H1 (cell line): ENCODE results near the gene POLA1. TPM values are rescaled to one million over a fixed set of nuclear protein-coding genes. Genes with fewer than 3 reads are reported as not detected.

ENCODE experiments used
- CTCF ChIA-PET: fragments of 300-600 bp; sonication (Branson Sonifier 250); formaldehyde crosslinking; loops from one replicate; lab custom pipeline; 2021; ENCODE audit not compliant: partially characterized antibody; lab: Charles Lee
- POLR2A ChIA-PET: fragments of 300-600 bp; sonication (Branson Sonifier 250); formaldehyde crosslinking; loops from one replicate; lab custom pipeline; 2021; ENCODE audit warnings: inconsistent platforms; ENCODE audit not compliant: partially characterized antibody; lab: Charles Lee
- DNase-seq, 2 experiments: peaks; one replicate each; pipeline versions ENCODE4 v3.0.0 to v3.0.0-alpha.2; 2010 to 2022; ENCODE audit warnings: low spot score in 2 of 2, low read depth in 1 of 2, mixed read lengths in 1 of 2
- FAIRE-seq: peaks from 2 replicates; lab custom pipeline; 2011; peaks lifted over from hg19 to GRCh38; lab: Jason Lieb, UNC
- H2AFZ ChIP-seq: 2 replicates; pipeline ENCODE4 v1.8.1; 2012; ENCODE audit warnings: low read length, inconsistent platforms
- H2AK5ac ChIP-seq: 2 replicates; pipeline ENCODE4 v1.6.1; 2013; ENCODE audit warnings: low read depth, low read length
- H2BK120ac ChIP-seq: replicated peaks from 2 replicates; pipeline ENCODE3; 2013; ENCODE audit warnings: low read depth, low read length, inconsistent platforms
- H2BK12ac ChIP-seq: 2 replicates; pipeline ENCODE4 v1.6.1; 2013; ENCODE audit warnings: low read depth, low read length
- H2BK15ac ChIP-seq: 2 replicates; pipeline ENCODE4 v1.6.1; 2013; ENCODE audit warnings: low read length
- H2BK20ac ChIP-seq: 2 replicates; pipeline ENCODE4 v1.6.1; 2013; ENCODE audit warnings: low read length
- H2BK5ac ChIP-seq: 2 replicates; pipeline ENCODE4 v1.6.1; 2013; ENCODE audit warnings: low read depth, low read length
- H3K14ac ChIP-seq: 2 replicates; pipeline ENCODE4 v1.6.1; 2013; ENCODE audit warnings: inconsistent platforms; ENCODE audit not compliant: insufficient read length
- H3K18ac ChIP-seq: 2 replicates; pipeline ENCODE4 v1.6.1; 2013; ENCODE audit warnings: low read length; ENCODE audit errors: extremely low read depth
- H3K23ac ChIP-seq: 2 replicates; pipeline ENCODE4 v1.6.1; 2013; ENCODE audit warnings: inconsistent platforms; ENCODE audit not compliant: insufficient read length
- H3K23me2 ChIP-seq: 2 replicates; pipeline ENCODE4 v1.6.1; 2013; ENCODE audit warnings: low read depth, low read length
- H3K27ac ChIP-seq: 2 replicates; pipeline ENCODE4 v1.6.1; 2011; ENCODE audit warnings: low read depth, low read length, inconsistent platforms
- H3K27me3 ChIP-seq, 4 experiments: replicated peaks in 1 of 4; 1 replicate in 1 of 4; 2 replicates in 3 of 4; pipeline versions ENCODE4 v1.6.1 to v1.8.1; 2011 to 2013; ENCODE audit warnings: low read length in 3 of 4, mild to moderate bottlenecking in 3 of 4, inconsistent platforms in 2 of 4, mixed read lengths in 2 of 4, moderate library complexity in 1 of 4; ENCODE audit not compliant: control insufficient read depth in 3 of 4, insufficient read depth in 3 of 4; ENCODE audit errors: extremely low read depth in 1 of 4
- H3K36me3 ChIP-seq, 4 experiments: 2 replicates each; pipeline versions ENCODE4 v1.6.1 to v1.8.1; 2011 to 2013; ENCODE audit warnings: mild to moderate bottlenecking in 4 of 4, low read length in 3 of 4, moderate library complexity in 2 of 4, control low read depth in 1 of 4, inconsistent platforms in 1 of 4; ENCODE audit not compliant: insufficient read depth in 4 of 4, control insufficient read depth in 2 of 4
- H3K4ac ChIP-seq: replicated peaks from 2 replicates; pipeline ENCODE3; 2013; ENCODE audit warnings: low read length, low read depth, mixed read lengths, inconsistent platforms; ENCODE audit not compliant: insufficient read length
- H3K4me1 ChIP-seq, 4 experiments: replicated peaks in 1 of 4; 1 replicate in 1 of 4; 2 replicates in 3 of 4; pipeline versions ENCODE4 v1.6.1 to v1.8.1; 2011 to 2013; ENCODE audit warnings: low read length in 3 of 4, inconsistent platforms in 2 of 4, mixed read lengths in 1 of 4; ENCODE audit not compliant: insufficient read depth in 4 of 4, control insufficient read depth in 3 of 4
- H3K4me2 ChIP-seq, 2 experiments: 2 replicates each; pipeline versions ENCODE4 v1.6.1 to v1.8.1; 2011 to 2013; ENCODE audit warnings: low read depth in 2 of 2, low read length in 2 of 2, control low read depth in 1 of 2, inconsistent platforms in 1 of 2, mild to moderate bottlenecking in 1 of 2; ENCODE audit not compliant: insufficient read depth in 1 of 2
- H3K4me3 ChIP-seq, 4 experiments: fragments of 200-600, 300-600 bp in 1 of 4; sonication (generic), shearing (Covaris generic), sonication (Bioruptor Twin) in 1 of 4; 2 replicates each; pipeline versions ENCODE4 v1.5.1 to v1.8.1; 2011 to 2016; ENCODE audit warnings: low read length in 4 of 4, low read depth in 3 of 4, control low read depth in 2 of 4, inconsistent platforms in 2 of 4, mild to moderate bottlenecking in 2 of 4, mixed read lengths in 1 of 4, moderate library complexity in 1 of 4; ENCODE audit not compliant: insufficient read depth in 2 of 4; ENCODE audit errors: extremely low read depth in 1 of 4
- H3K56ac ChIP-seq: replicated peaks from 2 replicates; pipeline ENCODE3; 2013; ENCODE audit warnings: low read depth, mild to moderate bottlenecking, mixed read lengths, low read length, inconsistent platforms; ENCODE audit not compliant: insufficient read length
- H3K79me1 ChIP-seq: 2 replicates; pipeline ENCODE4 v1.6.1; 2013; ENCODE audit warnings: low read depth, low read length, control low read depth
- H3K79me2 ChIP-seq, 2 experiments: 2 replicates each; pipeline versions ENCODE4 v1.6.1 to v1.8.1; 2012 to 2013; ENCODE audit warnings: low read length in 2 of 2, mild to moderate bottlenecking in 2 of 2, inconsistent platforms in 1 of 2; ENCODE audit not compliant: insufficient read depth in 2 of 2, control insufficient read depth in 1 of 2
- H3K9ac ChIP-seq, 4 experiments: replicated peaks in 1 of 4; 1 replicate in 1 of 4; 2 replicates in 3 of 4; pipeline versions ENCODE4 v1.6.1 to v1.8.1; 2011 to 2013; ENCODE audit warnings: low read depth in 3 of 4, low read length in 3 of 4, control low read depth in 2 of 4, mild to moderate bottlenecking in 2 of 4, moderate library complexity in 2 of 4, inconsistent platforms in 1 of 4; ENCODE audit errors: extremely low read depth in 1 of 4
- H3K9me3 ChIP-seq, 2 experiments: 2 replicates each; pipeline versions ENCODE4 v1.6.1 to v1.8.1; 2012 to 2013; ENCODE audit warnings: mild to moderate bottlenecking in 2 of 2, moderate library complexity in 2 of 2, control low read depth in 1 of 2, inconsistent platforms in 1 of 2, low read depth in 1 of 2, low read length in 1 of 2, mixed read lengths in 1 of 2; ENCODE audit not compliant: insufficient read depth in 2 of 2
- H4K20me1 ChIP-seq, 2 experiments: replicated peaks in 1 of 2; 2 replicates each; pipeline versions ENCODE3 to v1.8.1; 2011 to 2013; ENCODE audit warnings: inconsistent platforms in 2 of 2, low read length in 2 of 2, mild to moderate bottlenecking in 1 of 2; ENCODE audit not compliant: insufficient read depth in 2 of 2, control insufficient read depth in 1 of 2
- H4K5ac ChIP-seq: 2 replicates; pipeline ENCODE4 v1.6.1; 2013; ENCODE audit warnings: low read length, low read depth, mixed read lengths, inconsistent platforms; ENCODE audit not compliant: insufficient read length
- H4K8ac ChIP-seq: 2 replicates; pipeline ENCODE4 v1.8.0; 2013; ENCODE audit warnings: mild to moderate bottlenecking, moderate library complexity, low read length, inconsistent platforms; ENCODE audit not compliant: insufficient read depth; ENCODE audit errors: extremely low read depth
- H4K91ac ChIP-seq: replicated peaks from 2 replicates; pipeline ENCODE3; 2013; ENCODE audit warnings: low read length, mixed read lengths, inconsistent platforms; ENCODE audit not compliant: insufficient read length
- CREB1 ChIP-seq: IDR thresholded peaks from 2 replicates; pipeline ENCODE4 v1.6.1; 2012; ENCODE audit warnings: inconsistent platforms
- NANOG ChIP-seq: IDR thresholded peaks from 2 replicates; pipeline ENCODE4 v1.6.1; 2011; ENCODE audit warnings: low read length, low read depth, mild to moderate bottlenecking, inconsistent platforms; ENCODE audit not compliant: insufficient read depth, poor library complexity, severe bottlenecking
- WGBS, 2 experiments: shearing (Covaris generic) in 1 of 2; methylation state at CpG; one replicate each; pipeline versions ENCODE4 v1.1.6 to v1.1.7; 2013 to 2015; ENCODE audit warnings: low lambda C conversion rate in 2 of 2, mixed read lengths in 2 of 2, inconsistent platforms in 1 of 2, low coverage in 1 of 2, missing lambda C conversion rate in 1 of 2; ENCODE audit not compliant: insufficient replicate concordance in 2 of 2, insufficient coverage in 1 of 2, insufficient read length in 1 of 2; ENCODE audit errors: extremely low coverage in 1 of 2, missing lambda C conversion rate in 1 of 2; 5-methylcytosine and 5-hydroxymethylcytosine counted together
- polyA plus RNA-seq, 7 experiments: library from polyadenylated mRNA; depleted of rRNA in 3 of 7; stranded (reverse) in 5 of 7; unstranded in 2 of 7; fragments of >200 nt in 5 of 7; fragments of 200-250 nt in 2 of 7; gene quantifications; 1 replicate in 5 of 7; 2 replicates in 1 of 7; 4 replicates in 1 of 7; pipeline versions ENCODE4 v1.2.1 to v1.2.3, GENCODE V29; 2011 to 2013; ENCODE audit warnings: missing spikeins in 2 of 7, mixed read lengths in 2 of 7
- total RNA-seq: library from RNA; stranded (reverse); fragmentation: NEBNext Ultra II Directional; extraction: Animal tissue kit (Norgen Biotek cat#: 25700); gene quantifications from 2 replicates; pipeline ENCODE4 v1.2.1, GENCODE V29; 2021

POLA1 gene
- total and polyA plus RNA-seq, 2 of the 8 experiments (the other 6 are each of a cell fraction or from before 2014, with no cell fraction given), result 5.6 to 34.9 TPM

DNA sequence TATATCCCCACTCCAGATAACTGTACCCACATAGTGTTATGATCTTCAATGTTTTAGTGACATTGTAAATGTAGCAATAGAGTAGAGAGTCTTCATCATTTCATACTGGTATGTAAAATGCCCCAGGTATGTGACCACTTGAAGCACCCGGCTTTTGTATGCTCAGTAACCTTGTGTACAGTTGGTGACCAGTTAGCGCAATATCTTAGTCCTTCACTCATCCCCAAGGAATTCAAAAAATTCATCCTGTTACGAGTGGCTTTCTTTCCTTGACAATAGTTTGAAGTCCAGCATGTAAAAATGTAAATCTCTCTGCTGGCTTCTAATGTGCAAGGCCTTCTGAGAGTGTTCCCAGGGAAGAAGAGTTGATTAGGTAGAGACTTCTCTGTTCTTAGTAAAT, 176.4 kb downstream of the POLA1 start:
- no peak overlapping the region for H2BK5ac ChIP-seq
- POLR2A ChIA-PET, result interaction anchor here (1.3 kb wide), 1 partner anchor 11 kb away, joined by 4 read pairs; no protein-coding TSS in a partner anchor

More for the DNA sequence above, 176.4 kb downstream of the POLA1 start:
- CTCF ChIA-PET, result interaction anchor here (1.0 kb wide), 1 partner anchor 9 kb away, joined by 3 read pairs; no protein-coding TSS in a partner anchor
- H3K79me2 ChIP-seq, result no peaks in the 10 kb centered on the region
- H4K91ac ChIP-seq, result no peak overlapping the region
- WGBS, 2 experiments, result 93% methylated on average over 3 of the region's 3 CpGs; no CpG with 5 or more reads in 1 of the 2 experiments
- H3K4me2 ChIP-seq, result no peak overlapping the region
- no peak overlapping the region for H2BK20ac ChIP-seq
- H3K9ac ChIP-seq, result no peak overlapping the region
- H2BK12ac ChIP-seq, result no peak overlapping the region
- H3K56ac ChIP-seq, result no peak overlapping the region
- H2BK15ac ChIP-seq, result no peak overlapping the region
- H4K20me1 ChIP-seq, result no peaks in the 10 kb centered on the region
- H3K27me3 ChIP-seq, result no peaks in the 10 kb centered on the region
- H2AFZ ChIP-seq, result no peak overlapping the region
- H3K79me1 ChIP-seq, result no peaks in the 10 kb centered on the region
- FAIRE-seq (no peak), DNase-seq (no peak)
- no peak overlapping the region for H3K4me3 ChIP-seq
- H3K9me3 ChIP-seq, result no peaks in the 10 kb centered on the region
- no peak overlapping the region for H4K8ac ChIP-seq
- H3K4ac ChIP-seq, result no peak overlapping the region
- no peaks in the 10 kb centered on the region for H3K36me3 ChIP-seq
- H3K4me1 ChIP-seq, result peaks cover 0 to 4% (median 0%) of the 10 kb centered on the region in 4 experiments; a peak in 2 of 7 replicates
- no peak overlapping the region for H3K14ac ChIP-seq
- H2AK5ac ChIP-seq, result no peak overlapping the region
- H2BK120ac ChIP-seq, result no peak overlapping the region
- no peaks in the 10 kb centered on the region for H3K23me2 ChIP-seq
- no peak for TF ChIP-seq NANOG
- TF ChIP-seq CREB1, result no peak
- H3K23ac ChIP-seq, result no peak overlapping the region
- H4K5ac ChIP-seq, result no peak overlapping the region
- no peak overlapping the region for H3K27ac ChIP-seq
- H3K18ac ChIP-seq, result no peak overlapping the region
